GM23338 (cell line): ENCODE measurements around the gene ASPM. TPM values are rescaled to one million over a fixed set of nuclear protein-coding genes. Genes with fewer than 3 reads are reported as not detected.

Experiments used
- ATAC-seq: fragments of 200-7000 bp; cut with Tn5 transposase; 3 replicates; pipeline ENCODE4 v1.9.1; 2020
- DNase-seq: peaks from one replicate; pipeline ENCODE4 v3.0.0-alpha.2; 2015; ENCODE audit warnings: low spot score
- H2AFZ ChIP-seq: fragments of 200-600 bp; sonication (generic); 2 replicates; pipeline ENCODE4 v1.8.0; 2016; ENCODE audit warnings: antibody characterized with exemption, mild to moderate bottlenecking, moderate library complexity
- H3F3A ChIP-seq: fragments of 200-600 bp; sonication (generic); replicated peaks from 2 replicates; pipeline ENCODE4 v1.8.0; 2017; ENCODE audit warnings: antibody characterized with exemption, mixed run types, low read depth
- H3K27ac ChIP-seq: fragments of 200-600 bp; sonication (generic); 2 replicates; pipeline ENCODE4 v1.6.1; 2016; ENCODE audit warnings: low read depth
- H3K27me3 ChIP-seq: fragments of 200-600 bp; sonication (generic); 2 replicates; pipeline ENCODE4 v1.8.0; 2016; ENCODE audit warnings: mild to moderate bottlenecking, mixed run types, moderate library complexity; ENCODE audit not compliant: insufficient read depth
- H3K36me3 ChIP-seq: fragments of 200-600 bp; sonication (generic); 2 replicates; pipeline ENCODE4 v1.8.0; 2016; ENCODE audit warnings: mild to moderate bottlenecking; ENCODE audit not compliant: insufficient read depth
- H3K4me1 ChIP-seq: fragments of 200-600 bp; sonication (generic); 2 replicates; pipeline ENCODE4 v1.8.0; 2016; ENCODE audit warnings: mild to moderate bottlenecking, moderate library complexity; ENCODE audit not compliant: insufficient read depth
- H3K4me2 ChIP-seq: fragments of 200-600 bp; sonication (generic); 2 replicates; pipeline ENCODE4 v1.7.1; 2017; ENCODE audit warnings: mixed run types
- H3K4me3 ChIP-seq: fragments of 200-600 bp; sonication (generic); 2 replicates; pipeline ENCODE4 v1.6.1; 2016; ENCODE audit warnings: mixed run types
- H3K79me2 ChIP-seq: fragments of 200-600 bp; sonication (generic); replicated peaks from 2 replicates; pipeline ENCODE4 v1.8.0; 2017; ENCODE audit warnings: mild to moderate bottlenecking; ENCODE audit not compliant: insufficient read depth
- H3K9me2 ChIP-seq: fragments of 200-600 bp; sonication (generic); 2 replicates; pipeline ENCODE4 v1.8.0; 2017; ENCODE audit not compliant: insufficient read depth
- H4K20me1 ChIP-seq: fragments of 200-600 bp; sonication (generic); replicated peaks from 2 replicates; pipeline ENCODE4 v1.8.0; 2017; ENCODE audit warnings: mild to moderate bottlenecking; ENCODE audit not compliant: insufficient read depth
- H3K27ac Mint-ChIP-seq: 2 replicates; pipeline ENCODE4 v1.8.0; 2020; ENCODE audit warnings: inconsistent platforms, mild to moderate bottlenecking, moderate library complexity, mixed read lengths
- H3K27me3 Mint-ChIP-seq: 3 replicates; pipeline ENCODE4 v1.8.0; 2022; ENCODE audit warnings: low read depth, mild to moderate bottlenecking, moderate library complexity, mixed read lengths, inconsistent platforms; ENCODE audit not compliant: insufficient read depth, poor library complexity
- H3K36me3 Mint-ChIP-seq: 3 replicates; pipeline ENCODE4 v1.8.0; 2021; ENCODE audit warnings: low read depth, mild to moderate bottlenecking, inconsistent platforms, moderate library complexity, mixed read lengths
- H3K4me1 Mint-ChIP-seq: 3 replicates; pipeline ENCODE4 v1.8.0; 2020; ENCODE audit warnings: mild to moderate bottlenecking, inconsistent platforms, mixed read lengths
- H3K4me3 Mint-ChIP-seq: 3 replicates; pipeline ENCODE4 v1.8.0; 2021; ENCODE audit warnings: moderate library complexity, mild to moderate bottlenecking, inconsistent platforms, mixed read lengths
- H3K9me3 Mint-ChIP-seq: 3 replicates; pipeline ENCODE4 v1.8.0; 2020; ENCODE audit warnings: moderate library complexity, mild to moderate bottlenecking, inconsistent platforms, mixed read lengths
- CREB1 ChIP-seq: fragments of 250-450 bp; sonication (Bioruptor Pico); IDR thresholded peaks from 2 replicates; pipeline ENCODE4 v1.5.0; 2020; ENCODE audit warnings: low read depth, mild to moderate bottlenecking, moderate library complexity
- CTCF ChIP-seq, 2 experiments: fragments of 200-600 bp in 1 of 2; sonication (generic) in 1 of 2; conservative IDR thresholded peaks; 2 replicates each; pipeline versions ENCODE4 v1.5.1 to v1.6.1; 2016 to 2017; ENCODE audit warnings: antibody characterized with exemption in 2 of 2, low read depth in 2 of 2, mild to moderate bottlenecking in 2 of 2, moderate library complexity in 1 of 2
- ETS1 ChIP-seq: IDR thresholded peaks from 2 replicates; pipeline ENCODE4 v1.6.1; 2016; ENCODE audit warnings: antibody characterized with exemption
- EZH2 ChIP-seq: fragments of 200-600 bp; sonication (generic); IDR thresholded peaks from one replicate; pipeline ENCODE4 v1.8.0; 2017; ENCODE audit warnings: antibody characterized with exemption, mild to moderate bottlenecking, low read depth; ENCODE audit not compliant: unreplicated experiment
- EZH2phosphoT487 ChIP-seq: fragments of 200-600 bp; sonication (generic); IDR thresholded peaks from one replicate; pipeline ENCODE4 v1.8.1; 2018; ENCODE audit warnings: antibody characterized with exemption; ENCODE audit not compliant: unreplicated experiment
- JUNB ChIP-seq: IDR thresholded peaks from one replicate; pipeline ENCODE4 v1.6.1; 2016; ENCODE audit warnings: antibody characterized with exemption; ENCODE audit not compliant: unreplicated experiment
- NANOG ChIP-seq: IDR thresholded peaks from 2 replicates; pipeline ENCODE4 v1.6.1; 2016; ENCODE audit warnings: antibody characterized with exemption, borderline replicate concordance
- POLR2AphosphoS5 ChIP-seq: IDR thresholded peaks from 2 replicates; pipeline ENCODE4 v1.6.1; 2016; ENCODE audit warnings: antibody characterized with exemption, low read depth
- REST ChIP-seq: IDR thresholded peaks from one replicate; pipeline ENCODE4 v1.6.1; 2018; ENCODE audit warnings: antibody characterized with exemption; ENCODE audit not compliant: unreplicated experiment
- STAT1 ChIP-seq: IDR thresholded peaks from one replicate; pipeline ENCODE4 v1.6.1; 2016; ENCODE audit warnings: antibody characterized with exemption; ENCODE audit not compliant: unreplicated experiment
- ZNF114 ChIP-seq: fragments of 250-450 bp; sonication (Bioruptor Pico); IDR thresholded peaks from 2 replicates; pipeline ENCODE4 v1.5.0; 2020; ENCODE audit warnings: mild to moderate bottlenecking, moderate library complexity
- ZNF331 ChIP-seq: fragments of 250-450 bp; sonication (Bioruptor Pico); IDR thresholded peaks from 2 replicates; pipeline ENCODE4 v1.5.0; 2020; ENCODE audit warnings: low read depth, mild to moderate bottlenecking, moderate library complexity
- ZNF462 ChIP-seq: fragments of 250-450 bp; sonication (Bioruptor Pico); IDR thresholded peaks from 2 replicates; pipeline ENCODE4 v1.5.0; 2020; ENCODE audit warnings: mild to moderate bottlenecking, moderate library complexity
- polyA plus RNA-seq: library from polyadenylated mRNA; unstranded; fragments of >200 nt; fragmentation: Nextera tagmentation; extraction: Ambion mirVana; gene quantifications from 2 replicates; pipeline ENCODE4 v1.2.1, GENCODE V29; 2016
- total RNA-seq: library from RNA; depleted of rRNA; stranded (reverse); fragments of >200 nt; shearing (Covaris generic); gene quantifications from 2 replicates; pipeline ENCODE4 v1.2.3, GENCODE V29; 2014

Gene ASPM
- total and polyA plus RNA-seq, 2 experiments from 2014 or later = 36.8 to 64.9 TPM

GRCh38 chr1:197159461-197159860 lies 13.0 kb upstream of the ASPM start:
- no peak overlapping the region for H3K4me2 ChIP-seq
- DNase-seq = no peak
- no peaks in the 10 kb centered on the region for H3K79me2 ChIP-seq
- no peak overlapping the region for H3K27ac ChIP-seq
- H3K4me1 Mint-ChIP-seq = no peaks in the 10 kb centered on the region
- TF ChIP-seq ZNF114 (CRISPR knock-in tag) (no peak), ZNF462 (CRISPR knock-in tag) (no peak), REST (no peak), EZH2 (no peak), CREB1 (CRISPR knock-in tag) (no peak), ETS1 (no peak), CTCF (conservative IDR thresholded peaks at IDR 0.05; ENCODE audit: low read depth in 2 of 2) (no peak), EZH2phosphoT487 (no peak), ZNF331 (CRISPR knock-in tag) (no peak), POLR2AphosphoS5 (no peak), JUNB (no peak), STAT1 (no peak), NANOG (no peak)
- H4K20me1 ChIP-seq = no peaks in the 10 kb centered on the region
- no peak overlapping the region for H3K4me3 Mint-ChIP-seq
- H2AFZ ChIP-seq = no peak overlapping the region
- no peaks in the 10 kb centered on the region for H3K36me3 ChIP-seq
- H3K9me3 Mint-ChIP-seq = no peaks in the 10 kb centered on the region
- H3K36me3 Mint-ChIP-seq = no peaks in the 10 kb centered on the region
- H3K27ac Mint-ChIP-seq = no peak overlapping the region
- no peak for ATAC-seq
- H3K4me1 ChIP-seq = no peaks in the 10 kb centered on the region
- no peaks in the 10 kb centered on the region for H3K9me2 ChIP-seq
- H3K4me3 ChIP-seq = no peak overlapping the region
- H3F3A ChIP-seq = no peaks in the 10 kb centered on the region
- no peaks in the 10 kb centered on the region for H3K27me3 Mint-ChIP-seq
- H3K27me3 ChIP-seq = no peaks in the 10 kb centered on the region
